ENCODE data around the gene SPOPL. TPM values are rescaled to one million over a fixed set of nuclear protein-coding genes. Genes with fewer than 3 reads are reported as not detected.

The SPOPL gene
- total and polyA plus RNA-seq, 4 donors = 3.4 to 15.8 (median 9.4) TPM

- H3K9me3 ChIP-seq (ENCODE audit: control insufficient read depth in 4 of 4, low read length in 3 of 4) = no peaks in the 10 kb centered on the region
- H3K27me3 ChIP-seq (ENCODE audit: control insufficient read depth in 4 of 4, insufficient read depth in 4 of 4, low read length in 3 of 4) = no peaks in the 10 kb centered on the region
- TF ChIP-seq EGR1 (IDR thresholded peaks at IDR 0.05; ENCODE audit: low read depth in 2 of 2) (no peak), GABPA (IDR thresholded peaks at IDR 0.05 in 1 of 2, conservative IDR thresholded peaks at IDR 0.05 in 1 of 2) (no peak), FOXA2 (IDR thresholded peaks at IDR 0.05) (no peak), CTCF (IDR thresholded peaks at IDR 0.05; ENCODE audit: low read depth, low read length, missing input control) (no peak), HNF4A (conservative IDR thresholded peaks at IDR 0.05) (no peak), FOXA1 (IDR thresholded peaks at IDR 0.05) (no peak), YY1 (IDR thresholded peaks at IDR 0.05) (no peak), RAD21 (IDR thresholded peaks at IDR 0.05) (no peak), TAF1 (conservative IDR thresholded peaks at IDR 0.05) (no peak), RXRA (IDR thresholded peaks at IDR 0.05) (no peak), JUND (IDR thresholded peaks at IDR 0.05) (no peak), REST (IDR thresholded peaks at IDR 0.05) (no peak), HNF4G (IDR thresholded peaks at IDR 0.05) (no peak)
- H3K9ac ChIP-seq (ENCODE audit: low read depth in 1 of 2, low read length in 2 of 2) = no peak overlapping the region
- no peaks in the 10 kb centered on the region for H3K36me3 ChIP-seq (ENCODE audit: control insufficient read depth in 4 of 4, insufficient read depth in 3 of 4, low read depth in 1 of 4, low read length in 3 of 4)
- no peak overlapping the region for H3K27ac ChIP-seq (ENCODE audit: low read depth in 1 of 2, low read length in 2 of 2)
- H3K4me1 ChIP-seq (ENCODE audit: control insufficient read depth in 4 of 4, insufficient read depth in 4 of 4, low read length in 3 of 4) = peaks cover 3 to 36% (median 25%) of the 10 kb centered on the region in 4 donors
- no peak for DNase-seq (ENCODE audit: low spot score)
- no peak overlapping the region for H3K4me3 ChIP-seq (ENCODE audit: low read depth in 1 of 3, low read length in 3 of 3)
- WGBS = 95% methylated on average over 2 of the region's 2 CpGs
Observed at GRCh38 chr2:138495384-138495783, 6.2 kb upstream of the SPOPL start.

DNA sequence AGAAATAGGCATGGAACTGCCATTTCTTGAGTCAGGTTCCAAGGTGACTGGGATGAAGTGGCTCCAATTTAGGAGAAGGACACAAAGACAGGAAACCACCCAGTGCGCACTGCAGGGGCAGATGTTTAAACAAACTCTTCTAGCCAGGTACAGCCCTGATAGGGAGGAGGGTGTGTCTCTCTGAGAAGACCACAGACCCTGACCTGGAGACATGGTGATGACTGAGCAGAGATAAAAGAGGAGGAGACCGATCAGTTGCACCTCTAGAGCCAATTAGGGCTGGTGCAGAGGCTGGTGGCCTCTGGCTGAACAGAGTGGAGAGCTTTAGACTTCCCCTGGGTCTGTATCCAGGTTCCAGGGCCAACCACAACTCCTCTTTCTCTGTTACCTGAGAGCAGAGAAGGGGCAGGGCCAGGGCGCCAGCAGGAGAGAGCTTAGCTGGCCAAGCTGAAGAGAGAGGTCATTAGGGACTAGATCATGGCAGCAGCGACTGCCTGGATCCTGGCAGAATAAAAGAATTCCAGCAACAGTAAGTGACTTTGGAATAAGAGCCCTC, 5.4 kb upstream of the SPOPL start:
- H3K4me3 ChIP-seq (ENCODE audit: low read depth in 1 of 3, low read length in 3 of 3) = no peak overlapping the region
- no peaks in the 10 kb centered on the region for H3K9me3 ChIP-seq (ENCODE audit: control insufficient read depth in 4 of 4, low read length in 3 of 4)
- H3K27ac ChIP-seq (ENCODE audit: low read depth in 1 of 2, low read length in 2 of 2) = no peak overlapping the region
- WGBS = 95% methylated on average over 4 of the region's 4 CpGs
- peaks cover 4 to 40% (median 26%) of the 10 kb centered on the region in 4 donors for H3K4me1 ChIP-seq (ENCODE audit: control insufficient read depth in 4 of 4, insufficient read depth in 4 of 4, low read length in 3 of 4)
- H3K9ac ChIP-seq (ENCODE audit: low read depth in 1 of 2, low read length in 2 of 2) = no peak overlapping the region
- H3K27me3 ChIP-seq (ENCODE audit: control insufficient read depth in 4 of 4, insufficient read depth in 4 of 4, low read length in 3 of 4) = no peaks in the 10 kb centered on the region
- no peaks in the 10 kb centered on the region for H3K36me3 ChIP-seq (ENCODE audit: control insufficient read depth in 4 of 4, insufficient read depth in 3 of 4, low read depth in 1 of 4, low read length in 3 of 4)
- no peak for DNase-seq (ENCODE audit: low spot score)
- TF ChIP-seq EGR1 (IDR thresholded peaks at IDR 0.05; ENCODE audit: low read depth in 2 of 2) (no peak), RAD21 (IDR thresholded peaks at IDR 0.05) (no peak), GABPA (IDR thresholded peaks at IDR 0.05 in 1 of 2, conservative IDR thresholded peaks at IDR 0.05 in 1 of 2) (no peak), JUND (IDR thresholded peaks at IDR 0.05) (no peak), NR2F2 (IDR thresholded peaks at IDR 0.05) (no peak), RXRA (IDR thresholded peaks at IDR 0.05) (no peak), FOXA2 (IDR thresholded peaks at IDR 0.05) (no peak), CTCF (IDR thresholded peaks at IDR 0.05; ENCODE audit: low read depth, low read length, missing input control) (no peak), YY1 (IDR thresholded peaks at IDR 0.05) (no peak), HNF4A (conservative IDR thresholded peaks at IDR 0.05) (no peak), TAF1 (conservative IDR thresholded peaks at IDR 0.05) (no peak), REST (IDR thresholded peaks at IDR 0.05) (no peak)
- TF ChIP-seq, protein P1, sequence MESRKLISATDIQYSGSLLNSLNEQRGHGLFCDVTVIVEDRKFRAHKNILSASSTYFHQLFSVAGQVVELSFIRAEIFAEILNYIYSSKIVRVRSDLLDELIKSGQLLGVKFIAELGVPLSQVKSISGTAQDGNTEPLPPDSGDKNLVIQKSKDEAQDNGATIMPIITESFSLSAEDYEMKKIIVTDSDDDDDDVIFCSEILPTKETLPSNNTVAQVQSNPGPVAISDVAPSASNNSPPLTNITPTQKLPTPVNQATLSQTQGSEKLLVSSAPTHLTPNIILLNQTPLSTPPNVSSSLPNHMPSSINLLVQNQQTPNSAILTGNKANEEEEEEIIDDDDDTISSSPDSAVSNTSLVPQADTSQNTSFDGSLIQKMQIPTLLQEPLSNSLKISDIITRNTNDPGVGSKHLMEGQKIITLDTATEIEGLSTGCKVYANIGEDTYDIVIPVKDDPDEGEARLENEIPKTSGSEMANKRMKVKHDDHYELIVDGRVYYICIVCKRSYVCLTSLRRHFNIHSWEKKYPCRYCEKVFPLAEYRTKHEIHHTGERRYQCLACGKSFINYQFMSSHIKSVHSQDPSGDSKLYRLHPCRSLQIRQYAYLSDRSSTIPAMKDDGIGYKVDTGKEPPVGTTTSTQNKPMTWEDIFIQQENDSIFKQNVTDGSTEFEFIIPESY (IDR thresholded peaks at IDR 0.05) = no peak
- TF ChIP-seq, protein P2, sequence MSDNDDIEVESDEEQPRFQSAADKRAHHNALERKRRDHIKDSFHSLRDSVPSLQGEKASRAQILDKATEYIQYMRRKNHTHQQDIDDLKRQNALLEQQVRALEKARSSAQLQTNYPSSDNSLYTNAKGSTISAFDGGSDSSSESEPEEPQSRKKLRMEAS (IDR thresholded peaks at IDR 0.05) = no peak
- TF ChIP-seq, protein P3, sequence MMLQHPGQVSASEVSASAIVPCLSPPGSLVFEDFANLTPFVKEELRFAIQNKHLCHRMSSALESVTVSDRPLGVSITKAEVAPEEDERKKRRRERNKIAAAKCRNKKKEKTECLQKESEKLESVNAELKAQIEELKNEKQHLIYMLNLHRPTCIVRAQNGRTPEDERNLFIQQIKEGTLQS (IDR thresholded peaks at IDR 0.05) = no peak

Measured in liver (tissue), 9 donors.